Measurements from ENCODE around the gene PKD1.

DNA sequence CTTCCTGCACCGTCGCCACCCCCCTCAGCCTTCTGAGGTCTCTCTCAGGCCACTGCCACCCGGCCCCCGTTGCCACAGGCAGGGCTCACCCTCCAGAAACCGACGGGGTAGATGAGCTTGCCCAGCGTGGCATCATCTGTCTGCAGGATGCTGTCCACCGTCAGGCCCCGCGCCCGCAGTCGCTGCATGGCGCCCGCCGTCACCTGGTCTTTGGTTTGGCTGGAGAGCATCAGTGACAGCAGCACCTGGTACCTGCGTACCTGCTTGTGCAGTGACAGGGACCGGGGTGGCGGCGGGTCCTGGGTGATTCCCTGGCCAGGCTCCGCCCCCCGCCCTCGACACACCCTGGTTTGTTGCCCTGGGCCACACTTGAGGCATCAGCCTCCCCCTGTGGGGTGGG is 91.2 kb downstream of the PKD1 start:
- TF ChIP-seq, protein P1, sequence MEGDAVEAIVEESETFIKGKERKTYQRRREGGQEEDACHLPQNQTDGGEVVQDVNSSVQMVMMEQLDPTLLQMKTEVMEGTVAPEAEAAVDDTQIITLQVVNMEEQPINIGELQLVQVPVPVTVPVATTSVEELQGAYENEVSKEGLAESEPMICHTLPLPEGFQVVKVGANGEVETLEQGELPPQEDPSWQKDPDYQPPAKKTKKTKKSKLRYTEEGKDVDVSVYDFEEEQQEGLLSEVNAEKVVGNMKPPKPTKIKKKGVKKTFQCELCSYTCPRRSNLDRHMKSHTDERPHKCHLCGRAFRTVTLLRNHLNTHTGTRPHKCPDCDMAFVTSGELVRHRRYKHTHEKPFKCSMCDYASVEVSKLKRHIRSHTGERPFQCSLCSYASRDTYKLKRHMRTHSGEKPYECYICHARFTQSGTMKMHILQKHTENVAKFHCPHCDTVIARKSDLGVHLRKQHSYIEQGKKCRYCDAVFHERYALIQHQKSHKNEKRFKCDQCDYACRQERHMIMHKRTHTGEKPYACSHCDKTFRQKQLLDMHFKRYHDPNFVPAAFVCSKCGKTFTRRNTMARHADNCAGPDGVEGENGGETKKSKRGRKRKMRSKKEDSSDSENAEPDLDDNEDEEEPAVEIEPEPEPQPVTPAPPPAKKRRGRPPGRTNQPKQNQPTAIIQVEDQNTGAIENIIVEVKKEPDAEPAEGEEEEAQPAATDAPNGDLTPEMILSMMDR (IDR thresholded peaks at IDR 0.05; ENCODE audit: poor library complexity) = no peak
- TF ChIP-seq EZH2phosphoT487 (IDR thresholded peaks at IDR 0.05; ENCODE audit: low read depth, severe bottlenecking, unreplicated experiment) = no peak
- no peak for TF ChIP-seq EZH2 (IDR thresholded peaks at IDR 0.05; ENCODE audit: borderline replicate concordance)
